GM12874 (cell line): Measurements from ENCODE around the gene NRAS.

Source experiments
- CTCF ChIP-seq: IDR thresholded peaks from 2 replicates; pipeline ENCODE4 v1.5.1; 2011; ENCODE audit warnings: low read depth, mild to moderate bottlenecking, control low read depth, low read length, moderate library complexity; ENCODE audit not compliant: insufficient read depth

NRAS gene

GRCh38 chr1:114740331-114740730 is 23.8 kb upstream of the NRAS start:
- no peak for TF ChIP-seq CTCF

DNA sequence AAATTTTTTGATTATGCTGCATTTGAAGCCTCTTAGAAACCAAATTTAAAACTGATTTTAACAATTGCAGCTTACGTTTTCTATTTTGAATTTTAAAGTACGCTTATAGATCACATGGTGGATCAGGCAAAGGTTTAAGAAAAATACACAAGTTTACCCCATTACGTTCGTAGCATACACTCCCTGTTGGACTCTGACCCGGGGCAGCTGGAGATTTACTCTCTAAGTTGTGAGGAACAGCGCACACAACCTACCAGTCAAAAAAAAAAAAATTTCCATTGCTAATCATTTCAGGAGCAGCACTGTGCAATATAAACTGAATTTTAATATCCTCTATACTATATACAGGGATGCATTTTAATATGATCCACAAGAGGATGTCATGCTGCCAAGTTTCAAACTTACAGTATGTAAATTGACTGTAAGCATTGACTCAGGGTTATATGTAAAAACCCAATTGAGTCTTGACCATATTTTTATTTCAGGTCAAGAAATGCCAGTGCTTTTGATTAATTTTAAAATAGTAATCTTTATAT is 20.8 kb upstream of the NRAS start:
- TF ChIP-seq CTCF: no peak

- TF ChIP-seq CTCF: no peak
Measured at GRCh38 chr1:114735479-114735878, 18.9 kb upstream of the NRAS start.

GRCh38 chr1:114729782-114730181 is 13.2 kb upstream of the NRAS start:
- no peak for TF ChIP-seq CTCF

GRCh38 chr1:114728553-114728952 is 12.0 kb upstream of the NRAS start:
- TF ChIP-seq CTCF: no peak

DNA sequence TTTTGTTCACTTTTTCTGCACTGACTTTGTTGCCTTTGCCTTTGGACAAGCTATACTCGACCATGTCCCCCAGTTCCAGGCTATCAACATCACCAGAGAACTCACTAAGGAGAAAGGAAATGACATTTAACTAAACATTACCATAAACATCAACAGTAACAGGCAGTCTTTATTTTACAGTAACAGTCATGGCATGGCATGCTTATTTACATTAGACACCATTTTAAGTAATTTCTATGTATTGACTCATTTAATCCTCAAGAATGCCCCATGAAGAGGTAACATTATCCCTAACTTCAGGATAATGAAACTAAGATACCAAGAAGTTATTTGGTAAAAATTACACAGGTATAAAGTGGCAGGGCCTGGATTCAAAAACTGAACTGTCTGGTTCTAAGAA is 8.7 kb upstream of the NRAS start:
- TF ChIP-seq CTCF: no peak

DNA sequence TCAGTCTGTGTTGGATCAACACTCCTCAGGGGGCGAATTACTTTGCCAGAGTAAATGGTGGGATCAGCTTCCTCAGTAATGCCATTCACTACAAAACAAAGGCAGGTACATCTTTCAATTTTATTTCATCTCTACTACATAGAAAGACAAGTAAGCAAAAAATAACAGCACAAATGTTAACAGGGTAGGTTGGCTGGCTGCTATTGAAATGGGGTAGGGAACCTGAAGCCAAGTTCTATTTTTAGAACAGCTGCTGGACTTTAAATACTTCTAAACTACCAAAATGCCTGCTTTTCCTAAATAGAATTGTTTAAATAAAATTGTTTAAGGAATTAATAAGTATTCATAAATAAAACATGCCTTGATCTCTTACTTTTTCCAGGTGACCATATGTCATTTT is 7.3 kb upstream of the NRAS start:
- no peak for TF ChIP-seq CTCF
